Loucy (cell line): ENCODE results near the gene ALAS1.

Experiments used
- CTCF ChIP-seq: fragments of 200-600 bp; sonication (generic); conservative IDR thresholded peaks from 2 replicates; pipeline ENCODE4 v1.5.1; 2014; ENCODE audit warnings: mild to moderate bottlenecking, antibody characterized with exemption, low read length
- EZH2phosphoT487 ChIP-seq: fragments of 200-600 bp; IDR thresholded peaks from 2 replicates; pipeline ENCODE4 v1.6.1; 2018; ENCODE audit warnings: antibody characterized with exemption, mild to moderate bottlenecking, moderate library complexity, borderline replicate concordance

DNA sequence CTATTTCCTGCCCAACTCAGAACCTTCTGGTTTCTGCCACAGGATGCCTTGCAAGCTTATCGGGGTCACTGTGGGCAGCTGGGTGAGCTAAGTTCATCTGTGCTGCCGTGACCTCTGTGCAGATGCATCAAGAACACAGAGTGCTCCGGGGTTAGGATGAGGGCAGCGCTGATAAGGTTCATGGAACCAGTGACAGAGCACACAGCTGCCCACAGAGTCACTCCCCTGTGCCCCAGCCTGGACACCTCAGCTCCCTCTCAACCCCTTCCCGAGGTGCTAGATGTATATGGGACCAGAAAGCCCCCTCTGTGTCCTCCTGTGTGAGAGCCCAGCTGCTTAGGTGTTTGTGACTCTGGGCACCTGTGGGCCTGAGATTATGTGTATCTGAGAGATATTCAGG is 15.8 kb upstream of the ALAS1 start:
- TF ChIP-seq CTCF = no peak
- TF ChIP-seq EZH2phosphoT487 = no peak
